DOHH2 (cell line): Measurements from ENCODE around the gene RUNX2.

ENCODE experiments used
- H3F3A ChIP-seq: fragments of 200-600 bp; sonication (generic), shearing (Covaris generic); 2 replicates; pipeline ENCODE4 v1.6.0; 2016; ENCODE audit warnings: antibody characterized with exemption, mild to moderate bottlenecking; ENCODE audit not compliant: control insufficient read depth, insufficient read depth
- H3K27ac ChIP-seq: fragments of 200-600 bp; sonication (generic); 2 replicates; pipeline ENCODE4 v1.5.1; 2014; ENCODE audit warnings: low read depth, mild to moderate bottlenecking, low read length, moderate library complexity
- H3K27me3 ChIP-seq: fragments of 200-600 bp; sonication (generic); 2 replicates; pipeline ENCODE4 v1.6.1; 2014; ENCODE audit warnings: mild to moderate bottlenecking, low read length, mixed read lengths; ENCODE audit not compliant: control insufficient read depth
- H3K36me3 ChIP-seq: fragments of 200-600 bp; sonication (generic); 2 replicates; pipeline ENCODE4 v1.6.1; 2014; ENCODE audit warnings: mild to moderate bottlenecking, low read length, moderate library complexity, mixed read lengths; ENCODE audit not compliant: control insufficient read depth
- H3K4me1 ChIP-seq: fragments of 200-600 bp; sonication (generic); 2 replicates; pipeline ENCODE4 v1.6.1; 2014; ENCODE audit warnings: mild to moderate bottlenecking, low read length, mixed read lengths; ENCODE audit not compliant: control insufficient read depth
- H3K4me2 ChIP-seq: fragments of 200-600 bp; sonication (generic); 2 replicates; pipeline ENCODE4 v1.6.0; 2014; ENCODE audit warnings: mild to moderate bottlenecking, low read length, moderate library complexity
- H3K4me3 ChIP-seq: fragments of 200-600 bp; sonication (generic); 2 replicates; pipeline ENCODE4 v1.5.1; 2014; ENCODE audit warnings: mild to moderate bottlenecking, low read length, mixed read lengths
- H3K79me2 ChIP-seq: fragments of 200-600 bp; sonication (generic); 2 replicates; pipeline ENCODE4 v1.6.1; 2014; ENCODE audit warnings: mild to moderate bottlenecking, low read length, mixed read lengths; ENCODE audit not compliant: control insufficient read depth
- H3K9me2 ChIP-seq: fragments of 200-600 bp; sonication (generic); replicated peaks from 2 replicates; pipeline ENCODE4 v1.6.1; 2014; ENCODE audit warnings: mild to moderate bottlenecking, low read length, mixed read lengths; ENCODE audit not compliant: control insufficient read depth
- H3K9me3 ChIP-seq: fragments of 200-600 bp; sonication (generic); 2 replicates; pipeline ENCODE4 v1.6.1; 2014; ENCODE audit warnings: antibody characterized with exemption, low read length, mixed read lengths; ENCODE audit not compliant: control insufficient read depth, insufficient read depth
- H4K20me1 ChIP-seq: fragments of 200-600 bp; sonication (generic); 2 replicates; pipeline ENCODE4 v1.6.0; 2014; ENCODE audit warnings: low read depth, mild to moderate bottlenecking, antibody characterized with exemption, low read length, moderate library complexity; ENCODE audit not compliant: control insufficient read depth, insufficient read depth
- EZH2phosphoT487 ChIP-seq: fragments of 200-600 bp; sonication (generic); IDR thresholded peaks from 2 replicates; pipeline ENCODE4 v1.6.1; 2017; ENCODE audit warnings: borderline replicate concordance, mild to moderate bottlenecking, antibody characterized with exemption, low read length, moderate library complexity, mixed read lengths
- TF ChIP-seq, protein P1 (sequence below): fragments of 200-600 bp; sonication (generic); IDR thresholded peaks from one replicate; pipeline ENCODE4 v1.5.1; 2014; ENCODE audit warnings: antibody characterized with exemption, mild to moderate bottlenecking, low read depth, low read length; ENCODE audit not compliant: poor library complexity, severe bottlenecking

RUNX2 gene

DNA sequence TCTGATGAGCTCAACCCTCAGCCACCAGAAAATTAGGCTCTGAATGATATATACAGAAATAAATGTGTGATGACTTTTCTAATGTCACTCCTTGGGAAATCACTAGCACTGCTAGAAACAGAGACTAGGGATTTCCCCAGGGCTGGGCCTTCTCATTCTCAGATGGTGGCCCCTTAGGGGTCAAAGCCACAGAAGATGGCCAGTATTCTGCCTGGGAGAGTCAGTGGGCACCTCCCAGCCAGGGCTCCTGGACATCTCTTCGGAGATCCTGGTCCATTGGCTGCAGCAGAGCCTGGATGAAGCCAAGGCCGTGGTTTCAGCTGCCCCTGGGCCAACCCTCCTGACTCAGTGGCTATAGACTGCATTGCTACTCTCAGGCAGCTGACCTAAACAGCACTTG lies 326.5 kb downstream of the RUNX2 start:
- H3K27ac ChIP-seq = no peak overlapping the region
- H3K4me3 ChIP-seq = no peak overlapping the region
- peaks cover 31% of the 10 kb centered on the region for H3K4me1 ChIP-seq
- H3K9me3 ChIP-seq = no peaks in the 10 kb centered on the region
- no peaks in the 10 kb centered on the region for H4K20me1 ChIP-seq
- no peaks in the 10 kb centered on the region for H3K36me3 ChIP-seq
- H3K4me2 ChIP-seq = no peak overlapping the region
- H3K9me2 ChIP-seq = no peaks in the 10 kb centered on the region
- peaks cover 10% of the 10 kb centered on the region for H3F3A ChIP-seq
- no peaks in the 10 kb centered on the region for H3K27me3 ChIP-seq
- TF ChIP-seq, protein P1, sequence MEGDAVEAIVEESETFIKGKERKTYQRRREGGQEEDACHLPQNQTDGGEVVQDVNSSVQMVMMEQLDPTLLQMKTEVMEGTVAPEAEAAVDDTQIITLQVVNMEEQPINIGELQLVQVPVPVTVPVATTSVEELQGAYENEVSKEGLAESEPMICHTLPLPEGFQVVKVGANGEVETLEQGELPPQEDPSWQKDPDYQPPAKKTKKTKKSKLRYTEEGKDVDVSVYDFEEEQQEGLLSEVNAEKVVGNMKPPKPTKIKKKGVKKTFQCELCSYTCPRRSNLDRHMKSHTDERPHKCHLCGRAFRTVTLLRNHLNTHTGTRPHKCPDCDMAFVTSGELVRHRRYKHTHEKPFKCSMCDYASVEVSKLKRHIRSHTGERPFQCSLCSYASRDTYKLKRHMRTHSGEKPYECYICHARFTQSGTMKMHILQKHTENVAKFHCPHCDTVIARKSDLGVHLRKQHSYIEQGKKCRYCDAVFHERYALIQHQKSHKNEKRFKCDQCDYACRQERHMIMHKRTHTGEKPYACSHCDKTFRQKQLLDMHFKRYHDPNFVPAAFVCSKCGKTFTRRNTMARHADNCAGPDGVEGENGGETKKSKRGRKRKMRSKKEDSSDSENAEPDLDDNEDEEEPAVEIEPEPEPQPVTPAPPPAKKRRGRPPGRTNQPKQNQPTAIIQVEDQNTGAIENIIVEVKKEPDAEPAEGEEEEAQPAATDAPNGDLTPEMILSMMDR = no peak
- no peaks in the 10 kb centered on the region for H3K79me2 ChIP-seq

DNA sequence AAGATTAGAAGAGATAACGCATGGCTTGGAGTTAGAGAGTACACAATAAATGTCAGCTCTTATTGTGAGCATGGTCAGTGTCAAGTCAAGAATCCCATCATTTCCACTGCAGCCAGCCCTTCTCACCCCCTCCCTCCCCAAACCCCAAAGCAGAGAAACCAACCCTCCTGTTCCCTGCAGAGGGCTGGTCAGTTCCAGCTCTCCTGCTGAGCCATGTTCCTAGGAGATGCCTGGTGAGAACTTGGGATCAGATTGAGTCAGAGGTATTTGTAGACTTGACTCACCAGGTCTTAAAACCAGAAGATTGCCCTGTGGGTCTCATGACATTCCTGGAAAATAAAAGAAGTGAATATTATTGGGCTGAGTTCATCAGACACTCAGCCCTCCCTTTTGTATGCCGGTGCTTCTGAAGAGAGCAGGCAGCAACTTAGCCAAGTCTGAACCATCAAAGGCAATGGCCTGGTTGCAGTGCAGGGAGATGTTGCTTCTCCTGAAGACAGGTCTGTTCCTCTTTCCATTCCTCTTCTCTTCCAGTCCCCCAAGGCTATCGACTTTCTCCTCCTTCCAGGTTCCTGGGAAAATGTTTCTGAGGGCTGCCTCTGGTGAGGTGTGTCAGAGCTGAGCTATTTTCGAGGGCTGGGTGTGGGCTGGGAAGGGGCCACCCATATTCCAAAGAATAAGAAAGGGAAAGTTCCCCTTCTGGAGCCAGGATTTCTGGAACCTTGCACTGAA lies 327.8 kb downstream of the RUNX2 start:
- Histone ChIP-seq H3K9me2 (no peaks in the 10 kb centered on the region), H3K4me2 (no peak overlapping the region), H3K4me3 (no peak overlapping the region), H3K27me3 (no peaks in the 10 kb centered on the region), H3K36me3 (no peaks in the 10 kb centered on the region), H4K20me1 (no peaks in the 10 kb centered on the region), H3K79me2 (no peaks in the 10 kb centered on the region), H3F3A (peaks cover 10% of the 10 kb centered on the region), H3K27ac (no peak overlapping the region), H3K4me1 (peaks cover 43% of the 10 kb centered on the region), H3K9me3 (no peaks in the 10 kb centered on the region)
- TF ChIP-seq, protein P1 = no peak
- no peak for TF ChIP-seq EZH2phosphoT487

DNA sequence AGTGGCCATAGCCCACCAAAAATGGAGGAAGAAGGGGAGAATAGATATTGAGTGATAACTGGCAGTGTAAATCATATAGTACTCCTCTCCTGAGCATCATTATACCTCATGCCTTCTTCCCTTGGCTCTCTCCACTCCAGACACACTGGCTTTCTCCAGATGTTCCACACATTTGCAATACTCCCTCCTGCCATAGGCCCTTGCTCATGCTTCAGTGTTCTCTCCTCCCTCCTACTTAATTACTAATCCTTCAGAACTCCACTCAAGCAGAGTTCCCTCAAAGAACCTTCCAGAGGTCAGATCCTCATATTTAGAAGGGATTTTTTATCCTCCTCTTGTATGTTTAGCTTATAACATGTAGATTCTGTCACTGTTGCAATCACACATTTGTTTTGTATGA lies 329.1 kb downstream of the RUNX2 start:
- TF ChIP-seq EZH2phosphoT487 = no peak

DNA sequence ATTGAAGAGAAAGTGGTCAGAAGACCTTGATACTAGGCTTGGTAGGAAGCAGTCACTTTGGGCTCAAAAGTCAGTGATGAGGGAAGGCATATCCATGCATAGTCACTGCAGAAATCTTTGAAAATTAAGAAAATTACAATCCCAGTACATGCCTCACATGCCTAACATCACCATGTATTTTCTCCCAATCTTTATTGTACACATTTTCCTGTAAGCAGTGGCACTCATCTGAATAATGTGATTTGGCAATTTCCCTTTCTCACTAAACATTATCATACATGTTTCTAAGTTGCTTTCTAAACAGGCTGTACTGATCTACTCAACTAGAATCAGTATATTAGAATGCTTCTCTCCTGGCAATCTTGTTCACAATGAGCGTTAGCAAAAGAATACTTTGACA lies 330.3 kb downstream of the RUNX2 start:
- no peaks in the 10 kb centered on the region for H3K9me3 ChIP-seq
- no peaks in the 10 kb centered on the region for H3K27me3 ChIP-seq
- H3K9me2 ChIP-seq = no peaks in the 10 kb centered on the region
- peaks cover 10% of the 10 kb centered on the region for H3F3A ChIP-seq
- H3K36me3 ChIP-seq = no peaks in the 10 kb centered on the region
- TF ChIP-seq, protein P1 = no peak
- TF ChIP-seq EZH2phosphoT487 = no peak
- H3K4me3 ChIP-seq = peak overlapping the region; percentile 68
- no peaks in the 10 kb centered on the region for H3K79me2 ChIP-seq
- H3K4me1 ChIP-seq = peaks cover 58% of the 10 kb centered on the region
- no peaks in the 10 kb centered on the region for H4K20me1 ChIP-seq
- peak overlapping the region; percentile 83 for H3K4me2 ChIP-seq
- H3K27ac ChIP-seq = peak overlapping the region; percentile 85

More for the DNA sequence above, 329.1 kb downstream of the RUNX2 start:
- Histone ChIP-seq H3K9me3 (no peaks in the 10 kb centered on the region), H3K4me3 (no peak overlapping the region), H3K27me3 (no peaks in the 10 kb centered on the region), H3K36me3 (no peaks in the 10 kb centered on the region), H3K79me2 (no peaks in the 10 kb centered on the region), H4K20me1 (no peaks in the 10 kb centered on the region), H3K27ac (no peak overlapping the region), H3F3A (peaks cover 10% of the 10 kb centered on the region), H3K4me2 (peak overlapping the region; percentile 83), H3K9me2 (no peaks in the 10 kb centered on the region), H3K4me1 (peaks cover 56% of the 10 kb centered on the region)
